Esophagus muscularis mucosa (tissue), 4 donors: Measurements from ENCODE around the gene CLEC18C. TPM values are rescaled to one million over a fixed set of nuclear protein-coding genes. Genes with fewer than 3 reads are reported as not detected.
"Not testable (repeated sequence)": the region's sequence is repeated elsewhere in the genome, so short reads cannot be mapped to it uniquely, and the experiment has no call there.

Source experiments
- DNase-seq: peaks from one replicate; pipeline ENCODE4 v3.0.0-alpha.2; 2017; ENCODE audit errors: extremely low spot score
- H3K27ac ChIP-seq, 4 donors: fragments of 200-600 bp; sonication (generic); replicated peaks in 1 of 4; 1 replicate in 3 of 4; 2 replicates in 1 of 4; pipeline ENCODE4 v1.5.1; 2016 to 2019; ENCODE audit warnings: mild to moderate bottlenecking in 1 of 4
- H3K27me3 ChIP-seq, 4 donors: fragments of 200-600 bp; sonication (generic); one replicate each; pipeline versions ENCODE4 v1.5.1 to v1.6.0; 2016 to 2019
- H3K36me3 ChIP-seq, 4 donors: fragments of 200-600 bp; sonication (generic); one replicate each; pipeline ENCODE4 v1.5.1; 2016 to 2019
- H3K4me1 ChIP-seq, 4 donors: fragments of 200-600 bp; sonication (generic); one replicate each; pipeline ENCODE4 v1.5.1; 2016 to 2019
- H3K4me3 ChIP-seq, 4 donors: fragments of 200-600 bp; sonication (generic); 1 replicate in 2 of 4; 2 replicates in 2 of 4; pipeline ENCODE4 v1.5.1; 2016 to 2019; ENCODE audit warnings: mild to moderate bottlenecking in 4 of 4, moderate library complexity in 1 of 4
- H3K9me3 ChIP-seq, 4 donors: fragments of 200-600 bp; sonication (generic); 1 replicate in 3 of 4; 2 replicates in 1 of 4; pipeline ENCODE4 v1.5.1; 2016 to 2019
- WGBS: methylation state at CpG from one replicate; pipeline ENCODE4 v1.1.5; 2018; 5-methylcytosine and 5-hydroxymethylcytosine counted together
- intact Hi-C: fragments of 100-400 bp; cut with DNase I; formaldehyde crosslinking; loops from one replicate; pipeline ENCODE4 v1.15.1; 2023
- small RNA-seq, 3 donors: library from RNA; depleted of rRNA; stranded (forward); fragments of <200 nt; gene quantifications; one replicate each; pipeline ENCODE3, GENCODE V24; 2016
- total RNA-seq, 4 donors: library from RNA; depleted of rRNA; stranded (reverse); fragments of >200 nt; gene quantifications; one replicate each; pipeline versions ENCODE4 v1.1.0 to v1.2.1, GENCODE V29; 2016

The CLEC18C gene
- total RNA-seq, 4 donors from 2014 or later = 0.58 TPM; not detected in 3

DNA sequence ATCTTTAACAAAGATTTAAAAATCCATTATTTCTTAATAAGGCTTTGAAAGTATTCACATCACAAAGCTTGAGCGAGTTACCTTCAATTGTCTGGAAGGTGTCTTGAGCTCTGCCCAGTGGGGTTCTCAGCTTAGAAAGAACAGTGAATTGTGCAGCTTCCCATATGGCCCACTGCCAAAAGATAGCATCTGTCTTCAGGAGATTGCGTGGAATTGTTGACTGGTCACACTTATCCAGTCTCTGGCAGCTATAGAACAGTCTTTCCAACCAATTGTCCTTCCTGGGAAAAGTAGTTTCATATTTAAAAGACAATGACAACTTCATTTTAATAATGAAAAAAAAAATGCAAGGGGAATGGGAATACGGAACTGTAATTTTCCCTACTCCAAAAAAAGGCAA lies 58.2 kb downstream of the CLEC18C start:
- intact Hi-C loops, H3K27me3 ChIP-seq, H3K27ac ChIP-seq, DNase-seq, H3K4me3 ChIP-seq, H3K9me3 ChIP-seq, H3K4me1 ChIP-seq: not testable (repeated sequence)
- H3K36me3 ChIP-seq = peaks cover 10 to 87% (median 33%) of the 10 kb centered on the region in 4 donors
- 82% methylated on average over 3 of the region's 3 CpGs for WGBS

Small RNA genes lying within 50 kb of the gene (small RNA-seq; reads per million reads assigned to genes)
- 0 reads per million in 3 donors for gene AC009060.2

Other genes starting within 250 kb of the CLEC18C start
- under 1 TPM in 3 of 4 donors, not detected in 1; 0.19 to 0.50 (median 0.46) TPM for gene CLEC18A, start 222.5 kb upstream of the CLEC18C start, total RNA-seq
- 10 to 100 TPM; 19.1 to 31.8 (median 27.4) TPM for gene PDPR, start 59.5 kb upstream of the CLEC18C start, total RNA-seq
- gene EXOSC6, start 78.2 kb downstream of the CLEC18C start, total RNA-seq = 10 to 100 TPM; 17.0 to 38.0 (median 30.6) TPM
- gene AARS1, start 115.7 kb downstream of the CLEC18C start, total RNA-seq = 100 to 1,000 TPM in 1 of 4 donors, 10 to 100 TPM in 3; 67.1 to 101 (median 87.2) TPM
- 10 to 100 TPM; 36.1 to 48.7 (median 41.1) TPM for gene DDX19B, start 125.4 kb downstream of the CLEC18C start, total RNA-seq
- 10 to 100 TPM; 44.0 to 54.0 (median 52.8) TPM for gene DDX19A, start 173.1 kb downstream of the CLEC18C start, total RNA-seq